SU-DHL-6 (cell line): Measurements from ENCODE around the gene B3GLCT.

ENCODE experiments used
- H2AFZ ChIP-seq: fragments of 200-600 bp; sonication (generic); 2 replicates; pipeline ENCODE4 v1.6.1; 2014; ENCODE audit warnings: low read depth, mild to moderate bottlenecking, moderate library complexity, mixed read lengths, antibody characterized with exemption, low read length; ENCODE audit not compliant: severe bottlenecking
- H3F3A ChIP-seq: fragments of 200-600 bp; shearing (Covaris generic); 2 replicates; pipeline ENCODE4 v1.6.0; 2016; ENCODE audit warnings: antibody characterized with exemption, mild to moderate bottlenecking; ENCODE audit not compliant: insufficient read depth
- H3K27ac ChIP-seq: fragments of 200-600 bp; sonication (generic); 2 replicates; pipeline ENCODE4 v1.5.1; 2016; ENCODE audit warnings: low read depth, mild to moderate bottlenecking, low read length, moderate library complexity, mixed read lengths
- H3K27me3 ChIP-seq: fragments of 200-600 bp; sonication (generic), shearing (Covaris generic); 2 replicates; pipeline ENCODE4 v1.6.0; 2014; ENCODE audit warnings: mild to moderate bottlenecking, low read length
- H3K36me3 ChIP-seq: fragments of 200-600 bp; sonication (generic); 2 replicates; pipeline ENCODE4 v1.6.1; 2014; ENCODE audit warnings: mild to moderate bottlenecking, low read length, mixed read lengths
- H3K4me2 ChIP-seq: fragments of 300-600, 200-600 bp; shearing (Covaris generic), sonication (generic); 2 replicates; pipeline ENCODE4 v1.6.0; 2014; ENCODE audit warnings: low read length, low read depth, mild to moderate bottlenecking; ENCODE audit not compliant: poor library complexity, severe bottlenecking
- H3K4me3 ChIP-seq: fragments of 200-600 bp; sonication (generic); 2 replicates; pipeline ENCODE4 v1.5.1; 2014; ENCODE audit warnings: antibody characterized with exemption, low read length, mild to moderate bottlenecking, mixed read lengths; ENCODE audit not compliant: insufficient read depth, poor library complexity, severe bottlenecking
- H3K79me2 ChIP-seq: fragments of 200-600 bp; sonication (generic); 2 replicates; pipeline ENCODE4 v1.6.1; 2014; ENCODE audit warnings: mild to moderate bottlenecking, low read length, moderate library complexity; ENCODE audit not compliant: insufficient read depth
- H3K9ac ChIP-seq: fragments of 200-600 bp; sonication (generic); 2 replicates; pipeline ENCODE4 v1.7.0; 2014; ENCODE audit warnings: mild to moderate bottlenecking, low read length
- H3K9me2 ChIP-seq: fragments of 200-600 bp; sonication (generic); replicated peaks from 2 replicates; pipeline ENCODE4 v1.6.1; 2014; ENCODE audit warnings: low read length; ENCODE audit not compliant: insufficient read depth
- H3K9me3 ChIP-seq: fragments of 200-600 bp; sonication (generic); 2 replicates; pipeline ENCODE4 v1.6.1; 2014; ENCODE audit warnings: low read length, mixed read lengths; ENCODE audit not compliant: insufficient read depth
- H4K20me1 ChIP-seq: fragments of 200-600 bp; sonication (generic); 2 replicates; pipeline ENCODE4 v1.6.1; 2014; ENCODE audit warnings: low read depth, mild to moderate bottlenecking, antibody characterized with exemption, low read length, moderate library complexity, mixed read lengths
- CTCF ChIP-seq: fragments of 200-600 bp; sonication (generic); IDR thresholded peaks from one replicate; pipeline ENCODE4 v1.5.1; 2017; ENCODE audit warnings: antibody characterized with exemption, mild to moderate bottlenecking, low read length, moderate library complexity; ENCODE audit not compliant: insufficient read depth, poor library complexity, severe bottlenecking
- EZH2phosphoT487 ChIP-seq: fragments of 200-600 bp; sonication (generic), shearing (Covaris generic); conservative IDR thresholded peaks from 2 replicates; pipeline ENCODE4 v1.6.1; 2018; ENCODE audit warnings: mild to moderate bottlenecking, antibody characterized with exemption, low read length, moderate library complexity, mixed read lengths

Gene B3GLCT

GRCh38 chr13:31240921-31241320, 41.1 kb downstream of the B3GLCT start:
- Histone ChIP-seq H3F3A (peaks cover 8% of the 10 kb centered on the region), H3K79me2 (no peaks in the 10 kb centered on the region), H3K27ac (no peak overlapping the region), H3K4me2 (peak overlapping the region; percentile 40), H3K9ac (no peak overlapping the region), H3K9me3 (no peaks in the 10 kb centered on the region), H2AFZ (no peak overlapping the region), H3K9me2 (no peaks in the 10 kb centered on the region), H3K4me3 (no peak overlapping the region), H4K20me1 (no peaks in the 10 kb centered on the region), H3K27me3 (no peaks in the 10 kb centered on the region), H3K36me3 (no peaks in the 10 kb centered on the region)
- no peak for TF ChIP-seq CTCF

DNA sequence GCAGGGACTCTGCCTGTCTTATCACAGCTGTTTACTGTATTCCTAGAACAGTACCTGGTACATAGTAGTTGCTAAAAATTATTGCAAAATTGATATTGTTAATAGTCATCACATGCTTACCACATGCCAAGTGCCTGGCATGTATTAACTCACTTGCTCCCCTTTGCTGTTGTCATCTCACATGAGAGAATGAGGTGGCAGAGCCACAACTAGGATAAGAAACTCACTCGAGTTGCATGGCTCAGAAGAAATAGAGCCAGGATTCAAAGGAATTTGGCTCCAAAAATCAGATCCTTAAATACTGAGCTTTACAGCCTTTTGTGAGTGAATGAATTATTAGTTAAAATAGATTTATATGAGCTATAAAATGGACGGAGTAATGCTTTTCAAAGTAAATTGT, 42.6 kb downstream of the B3GLCT start:
- H3K4me3 ChIP-seq = no peak overlapping the region
- H4K20me1 ChIP-seq = no peaks in the 10 kb centered on the region
- no peak overlapping the region for H3K9ac ChIP-seq
- no peak overlapping the region for H2AFZ ChIP-seq
- no peaks in the 10 kb centered on the region for H3K79me2 ChIP-seq
- H3K27ac ChIP-seq = no peak overlapping the region
- peaks cover 8% of the 10 kb centered on the region for H3F3A ChIP-seq
- no peaks in the 10 kb centered on the region for H3K9me2 ChIP-seq
- H3K4me2 ChIP-seq = no peak overlapping the region
- no peaks in the 10 kb centered on the region for H3K27me3 ChIP-seq
- H3K36me3 ChIP-seq = no peaks in the 10 kb centered on the region
- TF ChIP-seq CTCF (no peak), EZH2phosphoT487 (no peak)
- no peaks in the 10 kb centered on the region for H3K9me3 ChIP-seq

DNA sequence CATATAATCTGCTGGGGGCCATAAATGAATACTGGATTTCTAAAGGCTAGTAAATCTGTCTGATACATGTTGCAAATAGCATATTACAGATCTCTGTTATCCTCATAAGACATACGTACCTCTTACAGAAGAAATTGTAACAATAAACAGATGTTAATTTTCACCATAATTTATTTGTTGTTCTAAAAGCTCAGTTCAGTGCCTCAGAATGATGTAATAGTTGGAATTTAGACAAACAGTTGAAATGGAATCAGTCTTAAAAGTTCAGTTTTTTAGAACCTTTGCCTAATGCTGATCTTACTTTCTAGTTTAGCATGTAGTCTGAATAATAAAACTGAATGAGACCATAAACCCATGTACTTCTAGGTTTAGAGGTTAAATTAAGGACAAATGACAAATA, 43.1 kb downstream of the B3GLCT start:
- Histone ChIP-seq H3K79me2 (no peaks in the 10 kb centered on the region), H3K27me3 (no peaks in the 10 kb centered on the region), H2AFZ (no peak overlapping the region), H4K20me1 (no peaks in the 10 kb centered on the region), H3K36me3 (no peaks in the 10 kb centered on the region), H3K9me3 (no peaks in the 10 kb centered on the region), H3K4me3 (no peak overlapping the region), H3F3A (peaks cover 3% of the 10 kb centered on the region), H3K4me2 (no peak overlapping the region), H3K9me2 (no peaks in the 10 kb centered on the region), H3K27ac (no peak overlapping the region), H3K9ac (no peak overlapping the region)
- TF ChIP-seq EZH2phosphoT487 = no peak
- TF ChIP-seq CTCF = no peak
